Neural crest cell (in vitro differentiated cells): ENCODE data around the gene MVP. TPM values are rescaled to one million over a fixed set of nuclear protein-coding genes. Genes with fewer than 3 reads are reported as not detected.

ENCODE experiments used
- DNase-seq: peaks from one replicate; pipeline ENCODE4 v3.0.0; 2021; ENCODE audit warnings: low read depth, mixed read lengths, low spot score
- H3K27ac Mint-ChIP-seq: one replicate; pipeline ENCODE4 v1.8.0; 2021; ENCODE audit warnings: mild to moderate bottlenecking, mixed read lengths; ENCODE audit not compliant: unreplicated experiment
- H3K27me3 Mint-ChIP-seq: 2 replicates; pipeline ENCODE4 v1.8.0; 2021; ENCODE audit warnings: low read depth, mild to moderate bottlenecking, mixed read lengths
- H3K36me3 Mint-ChIP-seq: 2 replicates; pipeline ENCODE4 v1.8.0; 2021; ENCODE audit warnings: low read depth, mild to moderate bottlenecking, mixed read lengths
- H3K4me1 Mint-ChIP-seq: 2 replicates; pipeline ENCODE4 v1.8.0; 2021; ENCODE audit warnings: mixed read lengths
- H3K4me3 Mint-ChIP-seq: one replicate; pipeline ENCODE4 v1.8.0; 2021; ENCODE audit warnings: mild to moderate bottlenecking, mixed read lengths
- H3K9me3 Mint-ChIP-seq: 2 replicates; pipeline ENCODE4 v1.8.0; 2021; ENCODE audit warnings: mixed read lengths
- total RNA-seq: library from RNA; stranded (reverse); gene quantifications from 2 replicates; pipeline ENCODE4 v1.2.1, GENCODE V29; 2021
- TF ChIP-seq, protein P1 (sequence below): fragments of 200-600 bp; sonication (generic); conservative IDR thresholded peaks from 2 replicates; pipeline ENCODE4 v1.5.0; 2021; ENCODE audit warnings: antibody characterized with exemption, mild to moderate bottlenecking

The MVP gene
- total RNA-seq, 1 donor from 2014 or later: 1.6 TPM

DNA sequence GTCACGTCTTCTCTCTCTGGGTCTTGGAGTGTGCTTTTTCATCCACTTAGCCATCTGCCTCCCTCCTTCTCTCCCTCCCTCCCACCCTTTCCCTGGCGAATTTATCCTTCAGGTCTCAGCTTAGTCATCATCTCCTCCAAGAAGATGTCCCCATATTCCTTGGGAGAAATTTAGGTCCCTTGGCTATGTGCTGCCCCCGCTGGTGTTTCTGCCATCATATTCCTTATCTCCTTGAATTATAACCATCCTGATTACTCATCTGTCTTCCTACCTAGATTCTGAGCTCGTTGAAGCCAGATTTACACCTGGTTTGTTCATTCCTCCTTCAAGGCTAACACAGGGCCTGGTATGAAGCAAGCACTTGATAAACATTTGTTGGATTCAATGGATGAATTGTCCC is 74.1 kb downstream of the MVP start:
- Mint-ChIP-seq H3K27ac (no peak overlapping the region), H3K36me3 (no peaks in the 10 kb centered on the region), H3K27me3 (peaks cover 25% of the 10 kb centered on the region), H3K4me3 (no peak overlapping the region), H3K9me3 (no peaks in the 10 kb centered on the region), H3K4me1 (peaks cover 24% of the 10 kb centered on the region)
- TF ChIP-seq, protein P1, sequence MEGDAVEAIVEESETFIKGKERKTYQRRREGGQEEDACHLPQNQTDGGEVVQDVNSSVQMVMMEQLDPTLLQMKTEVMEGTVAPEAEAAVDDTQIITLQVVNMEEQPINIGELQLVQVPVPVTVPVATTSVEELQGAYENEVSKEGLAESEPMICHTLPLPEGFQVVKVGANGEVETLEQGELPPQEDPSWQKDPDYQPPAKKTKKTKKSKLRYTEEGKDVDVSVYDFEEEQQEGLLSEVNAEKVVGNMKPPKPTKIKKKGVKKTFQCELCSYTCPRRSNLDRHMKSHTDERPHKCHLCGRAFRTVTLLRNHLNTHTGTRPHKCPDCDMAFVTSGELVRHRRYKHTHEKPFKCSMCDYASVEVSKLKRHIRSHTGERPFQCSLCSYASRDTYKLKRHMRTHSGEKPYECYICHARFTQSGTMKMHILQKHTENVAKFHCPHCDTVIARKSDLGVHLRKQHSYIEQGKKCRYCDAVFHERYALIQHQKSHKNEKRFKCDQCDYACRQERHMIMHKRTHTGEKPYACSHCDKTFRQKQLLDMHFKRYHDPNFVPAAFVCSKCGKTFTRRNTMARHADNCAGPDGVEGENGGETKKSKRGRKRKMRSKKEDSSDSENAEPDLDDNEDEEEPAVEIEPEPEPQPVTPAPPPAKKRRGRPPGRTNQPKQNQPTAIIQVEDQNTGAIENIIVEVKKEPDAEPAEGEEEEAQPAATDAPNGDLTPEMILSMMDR: no peak
- DNase-seq: no peak

DNA sequence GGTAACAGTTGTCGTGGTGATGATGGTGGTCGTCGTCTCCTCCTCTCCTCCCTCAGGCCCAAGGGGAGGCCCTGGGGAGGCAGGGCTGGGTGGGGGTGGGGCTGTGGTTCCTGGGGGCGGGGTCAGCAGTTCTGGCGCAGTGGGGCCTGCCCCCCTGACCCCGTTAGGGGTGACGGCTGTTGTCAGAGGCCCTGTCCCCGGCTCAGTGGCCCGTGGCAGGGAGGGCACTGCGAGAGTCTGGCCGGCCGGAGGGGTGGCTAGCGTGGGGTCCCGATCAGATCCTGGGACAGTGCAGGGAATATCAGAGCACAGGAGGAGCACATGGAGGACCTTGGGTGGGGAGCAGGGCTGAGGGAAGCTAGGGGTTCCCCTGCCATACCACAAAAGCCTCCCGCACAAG is 76.6 kb downstream of the MVP start:
- DNase-seq: no peak
- H3K9me3 Mint-ChIP-seq: no peaks in the 10 kb centered on the region
- H3K4me3 Mint-ChIP-seq: no peak overlapping the region
- TF ChIP-seq, protein P1: no peak
- H3K4me1 Mint-ChIP-seq: peaks cover 26% of the 10 kb centered on the region
- H3K27ac Mint-ChIP-seq: no peak overlapping the region
- no peaks in the 10 kb centered on the region for H3K36me3 Mint-ChIP-seq
- H3K27me3 Mint-ChIP-seq: peaks cover 41% of the 10 kb centered on the region

DNA sequence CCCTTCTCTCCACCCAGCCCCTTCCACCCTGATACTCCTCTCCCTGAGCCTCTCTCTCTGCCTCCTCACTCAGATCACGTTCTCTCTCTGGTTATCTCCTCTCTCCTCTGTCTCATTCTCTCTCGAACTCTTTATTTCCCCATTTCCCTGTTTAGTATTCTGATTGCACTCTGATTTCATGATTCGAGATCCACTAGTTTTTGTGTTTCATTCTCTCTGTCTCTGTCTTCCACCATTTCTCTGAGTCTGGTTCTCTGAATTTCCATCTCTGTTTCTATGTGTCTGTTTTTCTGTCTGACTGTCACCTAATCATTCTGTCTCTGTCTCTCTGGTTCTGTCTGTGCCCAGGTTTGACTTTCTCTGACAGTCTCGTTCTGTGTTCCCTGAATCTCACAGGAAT is 77.1 kb downstream of the MVP start:
- peaks cover 45% of the 10 kb centered on the region for H3K27me3 Mint-ChIP-seq
- no peak for DNase-seq
- no peaks in the 10 kb centered on the region for H3K36me3 Mint-ChIP-seq
- H3K9me3 Mint-ChIP-seq: no peaks in the 10 kb centered on the region
- H3K27ac Mint-ChIP-seq: no peak overlapping the region
- H3K4me3 Mint-ChIP-seq: no peak overlapping the region
- H3K4me1 Mint-ChIP-seq: peaks cover 21% of the 10 kb centered on the region
- TF ChIP-seq, protein P1: no peak

Other genes with a start within 250 kb of the MVP start
- 0.07 and 0.16 TPM in 2 replicates for gene SPN, start 157.2 kb upstream of the MVP start, total RNA-seq
- 77.3 and 79.5 TPM in 2 replicates for gene QPRT, start 141.3 kb upstream of the MVP start, total RNA-seq
- not detected in 2 replicates for gene C16orf54, start 74.5 kb upstream of the MVP start, total RNA-seq
- not detected in 2 replicates for gene ZG16, start 42.2 kb upstream of the MVP start, total RNA-seq
- gene KIF22, start 29.7 kb upstream of the MVP start, total RNA-seq: 162 and 173 TPM in 2 replicates
- gene MAZ, start 13.9 kb upstream of the MVP start, total RNA-seq: 605 and 635 TPM in 2 replicates
- 18.6 and 21.2 TPM in 2 replicates for gene PRRT2, start 8.3 kb upstream of the MVP start, total RNA-seq
- gene PAGR1, start 4.3 kb upstream of the MVP start, total RNA-seq: 47.6 and 48.4 TPM in 2 replicates
- 37.5 and 40.6 TPM in 2 replicates for gene CDIPT, start 42.8 kb downstream of the MVP start, total RNA-seq
- gene SEZ6L2, start 79.1 kb downstream of the MVP start, total RNA-seq: 8.7 and 9.3 TPM in 2 replicates
- gene ASPHD1, start 80.0 kb downstream of the MVP start, total RNA-seq: 2.5 and 2.8 TPM in 2 replicates
- 24.3 and 25.2 TPM in 2 replicates for gene KCTD13, start 105.8 kb downstream of the MVP start, total RNA-seq
- 70.7 and 74.0 TPM in 2 replicates for gene TMEM219, start 141.6 kb downstream of the MVP start, total RNA-seq
- gene TAOK2, start 153.4 kb downstream of the MVP start, total RNA-seq: 67.7 and 73.2 TPM in 2 replicates
- gene HIRIP3, start 175.2 kb downstream of the MVP start, total RNA-seq: 31.8 and 34.8 TPM in 2 replicates
- 81.9 and 88.6 TPM in 2 replicates for gene INO80E, start 175.8 kb downstream of the MVP start, total RNA-seq
- 5.7 and 6.4 TPM in 2 replicates for gene DOC2A, start 190.6 kb downstream of the MVP start, total RNA-seq
- gene C16orf92, start 202.7 kb downstream of the MVP start, total RNA-seq: not detected in 2 replicates
- 14.2 and 15.3 TPM in 2 replicates for gene TLCD3B, start 210.8 kb downstream of the MVP start, total RNA-seq
- 640 and 669 TPM in 2 replicates for gene ALDOA, start 245.3 kb downstream of the MVP start, total RNA-seq